GM12878 (cell line): ENCODE measurements around the gene PPP2R3A. TPM values are rescaled to one million over a fixed set of nuclear protein-coding genes. Genes with fewer than 3 reads are reported as not detected.

Experiments
- ATAC-seq: fragments of 200-7000 bp; cut with Tn5 transposase; 3 replicates; pipeline ENCODE4 v1.9.1; 2020; ENCODE audit warnings: mild to moderate bottlenecking, moderate library complexity
- BruUV-seq: library from RNA; stranded (reverse); fragments of 400-500 nt; replicated peaks from 2 replicates; lab custom pipeline; 2021; lab: Mats Ljungman, UMichigan
- CTCF ChIA-PET: fragments of 300-600 bp; sonication (Branson Sonifier 250); formaldehyde crosslinking; extraction: SDS; loops from one replicate; lab custom pipeline; 2021; ENCODE audit warnings: inconsistent platforms; lab: Yijun Ruan, JAX
- POLR2A ChIA-PET: fragments of 350-600 bp; formaldehyde crosslinking; extraction: SDS; loops from one replicate; lab custom pipeline; 2021; ENCODE audit warnings: inconsistent platforms; lab: Charles Lee
- RAD21 ChIA-PET: fragments of 300-600 bp; sonication (Branson Sonifier 250); formaldehyde crosslinking; loops from one replicate; lab custom pipeline; 2023; ENCODE audit warnings: antibody characterized with exemption; ENCODE audit not compliant: unreplicated experiment; lab: Charles Lee
- SMC1A ChIA-PET: fragments of 300-600 bp; sonication (Branson Sonifier 250); formaldehyde crosslinking; loops from one replicate; lab custom pipeline; 2023; ENCODE audit not compliant: unreplicated experiment, uncharacterized antibody; lab: Charles Lee
- DNase-seq: peaks from one replicate; pipeline ENCODE4 v3.0.0-alpha.2; 2011; ENCODE audit warnings: low read depth, low spot score
- FAIRE-seq: peaks from 3 replicates; lab custom pipeline; 2011; peaks lifted over from hg19 to GRCh38; lab: Jason Lieb, UNC
- H2AFZ ChIP-seq: 2 replicates; pipeline ENCODE4 v1.6.0; 2011; ENCODE audit warnings: low read depth, low read length, control low read depth; ENCODE audit not compliant: control insufficient read depth
- H3K27ac ChIP-seq: 2 replicates; pipeline ENCODE4 v1.5.1; 2011; ENCODE audit warnings: control low read depth; ENCODE audit not compliant: control insufficient read depth, insufficient read depth
- H3K27me3 ChIP-seq, 2 experiments: replicated peaks in 1 of 2; 2 replicates each; pipeline versions ENCODE4 v1.6.0 to v1.6.1; 2011; ENCODE audit warnings: low read length in 1 of 2; ENCODE audit not compliant: control insufficient read depth in 2 of 2, insufficient read depth in 2 of 2
- H3K36me3 ChIP-seq, 2 experiments: 2 replicates each; pipeline ENCODE4 v1.5.1; 2011; ENCODE audit warnings: low read length in 1 of 2; ENCODE audit not compliant: control insufficient read depth in 2 of 2, insufficient read depth in 2 of 2
- H3K4me1 ChIP-seq: 2 replicates; pipeline ENCODE4 v1.6.1; 2011; ENCODE audit warnings: mild to moderate bottlenecking, low read length, moderate library complexity, mixed read lengths; ENCODE audit not compliant: control insufficient read depth, insufficient read depth
- H3K4me2 ChIP-seq: 2 replicates; pipeline ENCODE4 v1.6.0; 2011; ENCODE audit warnings: control low read depth; ENCODE audit not compliant: control insufficient read depth, insufficient read depth
- H3K4me3 ChIP-seq: fragments of 200-600 bp; sonication (generic); 2 replicates; pipeline ENCODE4 v1.5.1; 2016
- H3K79me2 ChIP-seq: 2 replicates; pipeline ENCODE4 v1.6.0; 2011; ENCODE audit warnings: low read length; ENCODE audit not compliant: control insufficient read depth, insufficient read depth
- H3K9ac ChIP-seq: 2 replicates; pipeline ENCODE4 v1.8.0; 2011; ENCODE audit warnings: low read length, control low read depth, mixed read lengths; ENCODE audit not compliant: control insufficient read depth, insufficient read depth
- H3K9me3 ChIP-seq: replicated peaks from 3 replicates; pipeline ENCODE4 v1.5.1; 2011; ENCODE audit warnings: mild to moderate bottlenecking, low read length; ENCODE audit not compliant: control insufficient read depth, insufficient read depth
- H4K20me1 ChIP-seq: 2 replicates; pipeline ENCODE4 v1.6.0; 2011; ENCODE audit not compliant: control insufficient read depth, insufficient read depth
- NR2C2 ChIP-seq: IDR thresholded peaks from 2 replicates; pipeline ENCODE4 v1.6.1; 2011; ENCODE audit warnings: borderline replicate concordance, low read depth; ENCODE audit not compliant: control insufficient read depth, insufficient read length
- WGBS: methylation state at CpG from one replicate; pipeline ENCODE4 v1.1.6; 2016; ENCODE audit warnings: low lambda C conversion rate; ENCODE audit not compliant: insufficient replicate concordance, insufficient coverage; ENCODE audit errors: missing lambda C conversion rate; 5-methylcytosine and 5-hydroxymethylcytosine counted together
- in situ Hi-C: fragments of 300-500 bp; cut with MboI; formaldehyde crosslinking; loops from 9 replicates; pipeline ENCODE4 v1.14.3; 2018; ENCODE audit warnings: mixed read lengths
- intact Hi-C: fragments of 100-400 bp; cut with micrococcal nuclease; formaldehyde crosslinking; loops from one replicate; pipeline ENCODE4 v1.14.2; 2022; ENCODE audit not compliant: unreplicated experiment
- polyA plus RNA-seq, 11 experiments: library from polyadenylated mRNA; depleted of rRNA in 4 of 11; unstranded in 6 of 11; stranded (reverse) in 5 of 11; fragments of >200 nt; fragmentation: Nextera tagmentation in 4 of 11; fragmentation: Illumina TruSeq in 1 of 11; extraction: Ambion mirVana in 4 of 11; extraction: Trizol in 1 of 11; gene quantifications; 1 replicate in 1 of 11; 2 replicates in 10 of 11; pipeline versions ENCODE4 v1.2.1 to v1.2.3, GENCODE V29; 2011 to 2016; ENCODE audit warnings: inconsistent platforms in 2 of 11, missing spikeins in 2 of 11, low read depth in 1 of 11
- total RNA-seq, 4 experiments: library from RNA; depleted of rRNA in 3 of 4; stranded (reverse); fragments of >200 nt in 3 of 4; fragmentation: Illumina TruSeq in 1 of 4; extraction: Trizol in 1 of 4; gene quantifications; 2 replicates each; pipeline versions ENCODE4 v1.2.1 to v1.2.3, GENCODE V29; 2013 to 2021
- TF ChIP-seq, protein P1 (sequence below): IDR thresholded peaks from 2 replicates; pipeline ENCODE4 v1.6.1; 2012; ENCODE audit warnings: low read depth, low read length, improper control_type of control experiment
- TF ChIP-seq, protein P2 (sequence below): IDR thresholded peaks from 2 replicates; pipeline ENCODE4 v1.6.1; 2012; ENCODE audit warnings: improper control_type of control experiment, low read depth, low read length; ENCODE audit not compliant: insufficient replicate concordance

Gene PPP2R3A
- total and polyA plus RNA-seq, 10 of the 15 experiments (the other 5 are each of a cell fraction or from before 2014, with no cell fraction given), result under 0.01 to 0.16 (median 0.06) TPM; not detected in 5

DNA sequence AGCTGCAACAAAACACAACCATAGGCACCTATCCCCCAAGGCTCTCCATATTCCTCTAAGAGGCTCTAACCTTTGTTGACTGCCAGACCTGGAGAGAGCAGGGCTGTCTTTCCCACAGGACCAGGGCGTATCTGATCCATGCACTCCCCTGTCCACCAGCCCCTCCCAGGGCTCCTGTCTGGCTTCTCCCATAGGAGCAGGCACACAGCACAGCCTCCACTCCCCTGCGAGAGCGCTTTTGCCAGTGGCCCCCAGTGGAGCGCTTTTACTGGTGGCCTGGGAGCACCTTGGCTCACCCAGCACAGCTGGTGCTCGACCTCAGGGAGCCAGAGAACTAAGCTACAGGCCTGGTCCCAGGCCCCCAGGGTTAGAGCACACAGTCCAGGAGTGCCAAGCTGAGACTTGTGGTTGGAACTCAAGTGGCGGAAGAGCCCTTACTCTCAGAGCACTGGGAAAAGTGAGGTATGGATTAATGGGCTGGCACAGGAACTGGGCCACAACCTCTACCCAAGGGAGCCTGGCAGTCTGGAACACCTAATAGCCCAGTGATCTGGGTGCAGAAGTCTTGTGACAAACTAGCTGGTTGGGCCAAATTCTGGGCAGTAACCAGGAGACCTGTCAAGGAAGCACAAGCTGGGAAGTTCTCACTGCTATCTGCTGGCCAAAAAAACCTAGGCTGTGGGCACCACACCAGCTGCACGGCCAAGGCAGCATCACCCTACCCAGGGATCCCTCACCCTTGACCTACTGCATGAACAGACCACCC, 79.6 kb downstream of the PPP2R3A start:
- H3K9me3 ChIP-seq, result no peaks in the 10 kb centered on the region
- FAIRE-seq (no peak), DNase-seq (no peak), ATAC-seq (no peak)
- intact Hi-C loops (loop anchor here (5.0 kb wide), 2 partner anchors 308 to 1443 kb away; no protein-coding TSS in a partner anchor), in situ Hi-C loops (no loop called here)
- no peaks in the 10 kb centered on the region for H3K4me1 ChIP-seq
- H3K9ac ChIP-seq, result no peak overlapping the region
- H3K4me2 ChIP-seq, result no peak overlapping the region
- CTCF ChIA-PET, result interaction anchor here (1.2 kb wide), 1 partner anchor 228 kb away, joined by 4 read pairs; no protein-coding TSS in a partner anchor
- H3K36me3 ChIP-seq, result no peaks in the 10 kb centered on the region
- H3K4me3 ChIP-seq, result no peak overlapping the region
- H2AFZ ChIP-seq, result no peak overlapping the region
- POLR2A ChIA-PET, result interaction anchor here (0.6 kb wide), 1 partner anchor 1428 kb away, joined by 3 read pairs; no protein-coding TSS in a partner anchor
- TF ChIP-seq, protein P1, sequence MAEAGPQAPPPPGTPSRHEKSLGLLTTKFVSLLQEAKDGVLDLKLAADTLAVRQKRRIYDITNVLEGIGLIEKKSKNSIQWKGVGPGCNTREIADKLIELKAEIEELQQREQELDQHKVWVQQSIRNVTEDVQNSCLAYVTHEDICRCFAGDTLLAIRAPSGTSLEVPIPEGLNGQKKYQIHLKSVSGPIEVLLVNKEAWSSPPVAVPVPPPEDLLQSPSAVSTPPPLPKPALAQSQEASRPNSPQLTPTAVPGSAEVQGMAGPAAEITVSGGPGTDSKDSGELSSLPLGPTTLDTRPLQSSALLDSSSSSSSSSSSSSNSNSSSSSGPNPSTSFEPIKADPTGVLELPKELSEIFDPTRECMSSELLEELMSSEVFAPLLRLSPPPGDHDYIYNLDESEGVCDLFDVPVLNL, result no peak
- no peak for TF ChIP-seq NR2C2
- TF ChIP-seq, protein P2, sequence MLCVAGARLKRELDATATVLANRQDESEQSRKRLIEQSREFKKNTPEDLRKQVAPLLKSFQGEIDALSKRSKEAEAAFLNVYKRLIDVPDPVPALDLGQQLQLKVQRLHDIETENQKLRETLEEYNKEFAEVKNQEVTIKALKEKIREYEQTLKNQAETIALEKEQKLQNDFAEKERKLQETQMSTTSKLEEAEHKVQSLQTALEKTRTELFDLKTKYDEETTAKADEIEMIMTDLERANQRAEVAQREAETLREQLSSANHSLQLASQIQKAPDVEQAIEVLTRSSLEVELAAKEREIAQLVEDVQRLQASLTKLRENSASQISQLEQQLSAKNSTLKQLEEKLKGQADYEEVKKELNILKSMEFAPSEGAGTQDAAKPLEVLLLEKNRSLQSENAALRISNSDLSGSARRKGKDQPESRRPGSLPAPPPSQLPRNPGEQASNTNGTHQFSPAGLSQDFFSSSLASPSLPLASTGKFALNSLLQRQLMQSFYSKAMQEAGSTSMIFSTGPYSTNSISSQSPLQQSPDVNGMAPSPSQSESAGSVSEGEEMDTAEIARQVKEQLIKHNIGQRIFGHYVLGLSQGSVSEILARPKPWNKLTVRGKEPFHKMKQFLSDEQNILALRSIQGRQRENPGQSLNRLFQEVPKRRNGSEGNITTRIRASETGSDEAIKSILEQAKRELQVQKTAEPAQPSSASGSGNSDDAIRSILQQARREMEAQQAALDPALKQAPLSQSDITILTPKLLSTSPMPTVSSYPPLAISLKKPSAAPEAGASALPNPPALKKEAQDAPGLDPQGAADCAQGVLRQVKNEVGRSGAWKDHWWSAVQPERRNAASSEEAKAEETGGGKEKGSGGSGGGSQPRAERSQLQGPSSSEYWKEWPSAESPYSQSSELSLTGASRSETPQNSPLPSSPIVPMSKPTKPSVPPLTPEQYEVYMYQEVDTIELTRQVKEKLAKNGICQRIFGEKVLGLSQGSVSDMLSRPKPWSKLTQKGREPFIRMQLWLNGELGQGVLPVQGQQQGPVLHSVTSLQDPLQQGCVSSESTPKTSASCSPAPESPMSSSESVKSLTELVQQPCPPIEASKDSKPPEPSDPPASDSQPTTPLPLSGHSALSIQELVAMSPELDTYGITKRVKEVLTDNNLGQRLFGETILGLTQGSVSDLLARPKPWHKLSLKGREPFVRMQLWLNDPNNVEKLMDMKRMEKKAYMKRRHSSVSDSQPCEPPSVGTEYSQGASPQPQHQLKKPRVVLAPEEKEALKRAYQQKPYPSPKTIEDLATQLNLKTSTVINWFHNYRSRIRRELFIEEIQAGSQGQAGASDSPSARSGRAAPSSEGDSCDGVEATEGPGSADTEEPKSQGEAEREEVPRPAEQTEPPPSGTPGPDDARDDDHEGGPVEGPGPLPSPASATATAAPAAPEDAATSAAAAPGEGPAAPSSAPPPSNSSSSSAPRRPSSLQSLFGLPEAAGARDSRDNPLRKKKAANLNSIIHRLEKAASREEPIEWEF, result no peak
- H3K27me3 ChIP-seq, result no peaks in the 10 kb centered on the region; a peak in 1 of 4 replicates
- H4K20me1 ChIP-seq, result no peaks in the 10 kb centered on the region
- H3K79me2 ChIP-seq, result no peaks in the 10 kb centered on the region
- SMC1A ChIA-PET, result no interaction called here
- BruUV-seq, result no TSS peak
- H3K27ac ChIP-seq, result no peak overlapping the region
- 56% methylated on average over 7 of the region's 7 CpGs for WGBS
- RAD21 ChIA-PET, result no interaction called here
